Kidney (tissue), 22 donors: Measurements from ENCODE around the gene ABCC9. TPM values are rescaled to one million over a fixed set of nuclear protein-coding genes. Genes with fewer than 3 reads are reported as not detected.
A peak's percentile ranks its signal among the peaks of the same experiment; 100 is the strongest.

Experiments used
- DNase-seq, 5 donors: peaks; one replicate each; pipeline ENCODE4 v3.0.0-alpha.2; 2013 to 2020
- FAIRE-seq: peaks from 2 replicates; lab custom pipeline; 2012; peaks lifted over from hg19 to GRCh38; lab: Jason Lieb, UNC
- H3K27ac ChIP-seq, 2 donors: one replicate each; pipeline ENCODE4 v1.7.0; 2013; ENCODE audit warnings: low read depth in 2 of 2, low read length in 2 of 2, inconsistent platforms in 1 of 2
- H3K27me3 ChIP-seq: one replicate; pipeline ENCODE4 v1.7.1; 2013; ENCODE audit warnings: low read length, inconsistent platforms; ENCODE audit not compliant: control insufficient read depth, insufficient read depth
- H3K36me3 ChIP-seq, 3 donors: one replicate each; pipeline versions ENCODE4 v1.7.0 to v1.7.1; 2013; ENCODE audit warnings: low read length in 3 of 3, control low read depth in 1 of 3, inconsistent platforms in 1 of 3; ENCODE audit not compliant: insufficient read depth in 3 of 3, control insufficient read depth in 2 of 3
- H3K4me1 ChIP-seq, 3 donors: one replicate each; pipeline versions ENCODE4 v1.7.0 to v1.7.1; 2013; ENCODE audit warnings: low read length in 3 of 3, inconsistent platforms in 1 of 3, low read depth in 1 of 3; ENCODE audit not compliant: control insufficient read depth in 2 of 3, insufficient read depth in 2 of 3
- H3K4me3 ChIP-seq, 3 donors: one replicate each; pipeline versions ENCODE4 v1.7.0 to v1.8.1; 2013; ENCODE audit warnings: low read length in 3 of 3, control low read depth in 1 of 3, inconsistent platforms in 1 of 3
- H3K9ac ChIP-seq, 3 donors: one replicate each; pipeline versions ENCODE4 v1.7.0 to v1.7.1; 2013; ENCODE audit warnings: low read length in 3 of 3, control low read depth in 1 of 3, inconsistent platforms in 1 of 3
- H3K9me3 ChIP-seq, 3 donors: one replicate each; pipeline versions ENCODE4 v1.7.0 to v1.7.1; 2013; ENCODE audit warnings: low read length in 3 of 3, control low read depth in 1 of 3, inconsistent platforms in 1 of 3; ENCODE audit not compliant: control insufficient read depth in 2 of 3, insufficient read depth in 1 of 3
- CTCF ChIP-seq: IDR thresholded peaks from 3 replicates; pipeline ENCODE4 v1.5.1; 2012; ENCODE audit warnings: mild to moderate bottlenecking, moderate library complexity, borderline replicate concordance; ENCODE audit not compliant: insufficient read depth; ENCODE audit errors: extremely low read depth
- intact Hi-C: fragments of 100-400 bp; cut with DNase I; formaldehyde crosslinking; loops from one replicate; pipeline ENCODE4 v1.11.1; 2022
- long read RNA-seq, 10 donors: library from polyadenylated mRNA in 1 of 10; unstranded in 1 of 10; transcript quantifications; one replicate each; pipeline ENCODE4 v2.0.0 and lab custom pipeline, GENCODE V29; 2021 to 2026
- polyA plus RNA-seq: library from polyadenylated mRNA; stranded (reverse); fragments of 350-450 nt; fragmentation: Illumina TruSeq; extraction: RNeasy Lipid Tissue Mini Kit (QIAGEN cat#74804); gene quantifications from one replicate; pipeline ENCODE4 v1.2.3, GENCODE V29; 2014; ENCODE audit warnings: low read depth, low replicate concordance; ENCODE audit not compliant: insufficient read depth
- total RNA-seq: library from RNA; stranded (reverse); fragmentation: NEBNext Ultra II Directional; extraction: Animal tissue kit (Norgen Biotek cat#: 25700); gene quantifications from one replicate; pipeline ENCODE4 v1.2.1, GENCODE V29; 2021
- donor health status: control.
- donor health status: control.
- donor health status: control.
- donor health status: control.
- donor health status: control.
- donor health status: DM: yes; HTN: yes; CAD: no.
- donor health status: Normal renal cell carcinoma (clear cell type).

ABCC9 gene
- total RNA-seq (21.3 TPM), polyA plus RNA-seq (1.8 TPM)
- long read RNA-seq, donor 1: 0 reads
- long read RNA-seq, donor 2: 0 reads
- long read RNA-seq, donor 3: 0 reads
- long read RNA-seq, donor 4: 0 reads
- long read RNA-seq, donor 5: 0 reads
- long read RNA-seq, donor 6: 0 reads
- long read RNA-seq, donor 7, partial matches to known transcripts: 1 of 4 reads
- long read RNA-seq, donor 7, other reads (novel, unspliced or antisense): 3 of 4 reads
- long read RNA-seq, donor 8, partial matches to known transcripts: 11 of 11 reads
- long read RNA-seq, donor 8, other reads (novel, unspliced or antisense): 0 of 11 reads
- long read RNA-seq, donor 9: 0 reads
- long read RNA-seq, donor 10: 0 reads

GRCh38 chr12:21940549-21941505, at the start of gene ABCC9:
Gene ABCC9, minus strand, starts transcription at chr12:21941426. Its CDS starts 4,752 bp downstream, at chr12:21936674.
- Histone ChIP-seq H3K9ac (peak within 1 kb of the TSS; percentile 5 to 66 (median 61)), H3K36me3 (peaks cover 0 to 2% (median 0%) of the 10 kb centered on the region in 3 donors), H3K4me3 (peak within 1 kb of the TSS; percentile 63 to 72 (median 67)), H3K4me1 (peaks cover 0 to 5% (median 0%) of the 10 kb centered on the region in 3 donors), H3K27ac (peak within 1 kb of the TSS; percentile 69 to 81), H3K9me3 (no peaks in the 10 kb centered on the region), H3K27me3 (no peaks in the 10 kb centered on the region)
- DNase-seq (peak; percentile 83 to 91 (median 85)), FAIRE-seq (no peak)
- intact Hi-C loops: no loop called here
- no peak for TF ChIP-seq CTCF

GRCh38 chr12:21989819-21990412, 48.7 kb upstream of the ABCC9 start:
- no peak overlapping the region for H3K4me3 ChIP-seq
- H3K4me1 ChIP-seq: no peaks in the 10 kb centered on the region
- intact Hi-C loops: no loop called here
- FAIRE-seq (peak; percentile 50), DNase-seq (peak in 2 of 5 donors; percentile 42 to 67)
- H3K27me3 ChIP-seq: no peaks in the 10 kb centered on the region
- H3K9ac ChIP-seq: no peak overlapping the region
- peak; percentile 50 for TF ChIP-seq CTCF
- no peaks in the 10 kb centered on the region for H3K36me3 ChIP-seq
- no peak overlapping the region for H3K27ac ChIP-seq
- H3K9me3 ChIP-seq: no peaks in the 10 kb centered on the region

GRCh38 chr12:21988619-21989018, 47.4 kb upstream of the ABCC9 start:
- no peak for FAIRE-seq

More at GRCh38 chr12:21988619-21989018, 47.4 kb upstream of the ABCC9 start:
- Histone ChIP-seq H3K27me3 (no peaks in the 10 kb centered on the region), H3K9ac (no peak overlapping the region), H3K4me3 (no peak overlapping the region), H3K27ac (no peak overlapping the region), H3K9me3 (no peaks in the 10 kb centered on the region), H3K4me1 (no peaks in the 10 kb centered on the region), H3K36me3 (no peaks in the 10 kb centered on the region)
- no peak for TF ChIP-seq CTCF
- intact Hi-C loops: no loop called here
- DNase-seq: no peak
